GM21447 (cell line): Measurements from ENCODE around the gene INSM1.
A peak's percentile ranks its signal among the peaks of the same experiment; 100 is the strongest.
"Not testable (repeated sequence)": the region's sequence is repeated elsewhere in the genome, so short reads cannot be mapped to it uniquely, and the experiment has no call there.

ENCODE experiments used
- ATAC-seq: cut with Tn5 transposase; IDR thresholded peaks from one replicate; pipeline ENCODE4 v1.9.1; 2021; ENCODE audit not compliant: unreplicated experiment

The INSM1 gene

GRCh38 chr20:20367575-20368417, at the start of gene INSM1:
Gene INSM1 (plus strand): TSS chr20:20368104. CDS start chr20:20368268, 164 bp downstream.
- no peak for ATAC-seq

GRCh38 chr20:20318365-20319161, 49.3 kb upstream of the INSM1 start:
- no peak for ATAC-seq

- no peak for ATAC-seq
These were observed 46.8 kb upstream of the INSM1 start for GRCh38 chr20:20321134-20321533.

GRCh38 chr20:20321917-20322316, 46.0 kb upstream of the INSM1 start:
- ATAC-seq, result no peak

GRCh38 chr20:20322912-20323311, 45.0 kb upstream of the INSM1 start:
- ATAC-seq, result no peak

- no peak for ATAC-seq
These were observed 40.2 kb upstream of the INSM1 start for GRCh38 chr20:20327746-20328145.

- ATAC-seq, result no peak
These were observed 38.3 kb upstream of the INSM1 start for GRCh38 chr20:20329564-20329963.

GRCh38 chr20:20331156-20331555, 36.7 kb upstream of the INSM1 start:
- no peak for ATAC-seq

- no peak for ATAC-seq
These were observed 36.1 kb upstream of the INSM1 start for GRCh38 chr20:20331817-20332216.

- no peak for ATAC-seq
These were observed 34.0 kb upstream of the INSM1 start for GRCh38 chr20:20333866-20334265.

GRCh38 chr20:20334489-20334888, 33.4 kb upstream of the INSM1 start:
- ATAC-seq, result peak; percentile 96

GRCh38 chr20:20338133-20338730, 29.7 kb upstream of the INSM1 start:
- ATAC-seq, result no peak

- no peak for ATAC-seq
These were observed 27.5 kb upstream of the INSM1 start for GRCh38 chr20:20340443-20340842.

GRCh38 chr20:20341371-20341770, 26.5 kb upstream of the INSM1 start:
- no peak for ATAC-seq

- ATAC-seq, result no peak
These were observed 25.8 kb upstream of the INSM1 start for GRCh38 chr20:20342066-20342465.

GRCh38 chr20:20343932-20344331, 24.0 kb upstream of the INSM1 start:
- no peak for ATAC-seq

- no peak for ATAC-seq
These were observed 23.4 kb upstream of the INSM1 start for GRCh38 chr20:20344476-20344875.

GRCh38 chr20:20353576-20353975, 14.3 kb upstream of the INSM1 start:
- no peak for ATAC-seq

GRCh38 chr20:20355503-20355902, 12.4 kb upstream of the INSM1 start:
- ATAC-seq, result not testable (repeated sequence)

- ATAC-seq, result no peak
These were observed 9.1 kb upstream of the INSM1 start for GRCh38 chr20:20358801-20359200.

GRCh38 chr20:20359628-20360027, 8.3 kb upstream of the INSM1 start:
- ATAC-seq, result no peak

- ATAC-seq, result peak; percentile 69
These were observed 7.4 kb upstream of the INSM1 start for GRCh38 chr20:20360464-20360863.
